PC-3 (cell line): ENCODE data around the gene RAB34. TPM values are rescaled to one million over a fixed set of nuclear protein-coding genes. Genes with fewer than 3 reads are reported as not detected.

Source experiments
- ATAC-seq: fragments of 200-7000 bp; cut with Tn5 transposase; 2 replicates; pipeline ENCODE4 v1.9.1; 2020; ENCODE audit warnings: mild to moderate bottlenecking, moderate library complexity
- BruUV-seq: library from RNA; stranded (reverse); fragments of 400-500 nt; replicated peaks from 2 replicates; lab custom pipeline; 2021; lab: Mats Ljungman, UMichigan
- CTCF ChIA-PET: fragments of 300-600 bp; sonication (Branson Sonifier 250); formaldehyde crosslinking; loops from one replicate; lab custom pipeline; 2022; ENCODE audit warnings: antibody characterized with exemption; lab: Charles Lee
- POLR2A ChIA-PET: fragments of 300-600 bp; sonication (Branson Sonifier 250); formaldehyde crosslinking; loops from one replicate; lab custom pipeline; 2022; ENCODE audit warnings: antibody characterized with exemption; ENCODE audit not compliant: unreplicated experiment; lab: Charles Lee
- DNase-seq: peaks from one replicate; pipeline ENCODE4 v3.0.0-alpha.2; 2015
- H2AFZ ChIP-seq: fragments of 300-600 bp; sonication (generic); 2 replicates; pipeline ENCODE4 v1.6.0; 2016; ENCODE audit warnings: antibody characterized with exemption, low read length
- H3F3A ChIP-seq: fragments of 300-600 bp; sonication (generic); one replicate; pipeline ENCODE4 v1.6.0; 2017; ENCODE audit warnings: antibody characterized with exemption, low read length, control low read depth, mild to moderate bottlenecking; ENCODE audit not compliant: unreplicated experiment
- H3K27ac ChIP-seq: fragments of 300-600 bp; sonication (generic); 2 replicates; pipeline ENCODE4 v1.5.1; 2016; ENCODE audit warnings: mild to moderate bottlenecking, low read length
- H3K27me3 ChIP-seq: fragments of 300-600 bp; sonication (generic); 2 replicates; pipeline ENCODE4 v1.6.1; 2016; ENCODE audit warnings: low read length, mixed read lengths
- H3K36me3 ChIP-seq: fragments of 300-600 bp; sonication (generic); 2 replicates; pipeline ENCODE4 v1.6.1; 2016; ENCODE audit warnings: low read depth, mixed run types, low read length, mixed read lengths
- H3K4me1 ChIP-seq: fragments of 300-600 bp; sonication (generic); 2 replicates; pipeline ENCODE4 v1.5.1; 2016; ENCODE audit warnings: low read length; ENCODE audit not compliant: insufficient read depth
- H3K4me2 ChIP-seq: fragments of 300-600 bp; sonication (generic); 2 replicates; pipeline ENCODE4 v1.6.0; 2016; ENCODE audit warnings: low read length
- H3K4me3 ChIP-seq: fragments of 300-600 bp; sonication (generic); 2 replicates; pipeline ENCODE4 v1.5.1; 2016; ENCODE audit warnings: mild to moderate bottlenecking, low read length, mixed read lengths
- H3K79me2 ChIP-seq: fragments of 300-600 bp; sonication (generic); 2 replicates; pipeline ENCODE4 v1.6.1; 2017; ENCODE audit warnings: low read length, mixed read lengths
- H3K9ac ChIP-seq: fragments of 300-600 bp; sonication (generic); 2 replicates; pipeline ENCODE4 v1.6.0; 2016; ENCODE audit warnings: mild to moderate bottlenecking, low read length
- H3K9me2 ChIP-seq: fragments of 300-600 bp; sonication (generic); replicated peaks from 2 replicates; pipeline ENCODE4 v1.6.1; 2016; ENCODE audit warnings: mixed run types, low read length, mixed read lengths
- H3K9me3 ChIP-seq: fragments of 300-600 bp; sonication (generic); 2 replicates; pipeline ENCODE4 v1.6.1; 2016; ENCODE audit warnings: low read length, mixed read lengths
- H4K20me1 ChIP-seq: fragments of 300-600 bp; sonication (generic); 2 replicates; pipeline ENCODE4 v1.6.1; 2016; ENCODE audit warnings: low read length, mixed read lengths
- EZH2 ChIP-seq: fragments of 300-600 bp; sonication (generic); IDR thresholded peaks from one replicate; pipeline ENCODE4 v1.6.1; 2017; ENCODE audit warnings: antibody characterized with exemption, mild to moderate bottlenecking, low read length; ENCODE audit not compliant: unreplicated experiment
- EZH2phosphoT487 ChIP-seq: fragments of 300-600 bp; sonication (generic); IDR thresholded peaks from 2 replicates; pipeline ENCODE4 v1.6.1; 2018; ENCODE audit warnings: mild to moderate bottlenecking, antibody characterized with exemption, low read length, borderline replicate concordance
- intact Hi-C: fragments of 100-400 bp; cut with micrococcal nuclease; formaldehyde crosslinking; loops from 2 replicates; pipeline ENCODE4 v1.9.0; 2023
- total RNA-seq: library from RNA; depleted of rRNA; stranded (reverse); fragments of >200 nt; gene quantifications from 2 replicates; pipeline ENCODE4 v1.2.3, GENCODE V29; 2014
- TF ChIP-seq, protein P1 (sequence below): fragments of 300-600 bp; sonication (generic); conservative IDR thresholded peaks from 2 replicates; pipeline ENCODE4 v1.5.1; 2017; ENCODE audit warnings: antibody characterized with exemption, low read depth, mild to moderate bottlenecking, low read length

The RAB34 gene
- total RNA-seq, 1 experiment from 2014 or later = 211 TPM

DNA sequence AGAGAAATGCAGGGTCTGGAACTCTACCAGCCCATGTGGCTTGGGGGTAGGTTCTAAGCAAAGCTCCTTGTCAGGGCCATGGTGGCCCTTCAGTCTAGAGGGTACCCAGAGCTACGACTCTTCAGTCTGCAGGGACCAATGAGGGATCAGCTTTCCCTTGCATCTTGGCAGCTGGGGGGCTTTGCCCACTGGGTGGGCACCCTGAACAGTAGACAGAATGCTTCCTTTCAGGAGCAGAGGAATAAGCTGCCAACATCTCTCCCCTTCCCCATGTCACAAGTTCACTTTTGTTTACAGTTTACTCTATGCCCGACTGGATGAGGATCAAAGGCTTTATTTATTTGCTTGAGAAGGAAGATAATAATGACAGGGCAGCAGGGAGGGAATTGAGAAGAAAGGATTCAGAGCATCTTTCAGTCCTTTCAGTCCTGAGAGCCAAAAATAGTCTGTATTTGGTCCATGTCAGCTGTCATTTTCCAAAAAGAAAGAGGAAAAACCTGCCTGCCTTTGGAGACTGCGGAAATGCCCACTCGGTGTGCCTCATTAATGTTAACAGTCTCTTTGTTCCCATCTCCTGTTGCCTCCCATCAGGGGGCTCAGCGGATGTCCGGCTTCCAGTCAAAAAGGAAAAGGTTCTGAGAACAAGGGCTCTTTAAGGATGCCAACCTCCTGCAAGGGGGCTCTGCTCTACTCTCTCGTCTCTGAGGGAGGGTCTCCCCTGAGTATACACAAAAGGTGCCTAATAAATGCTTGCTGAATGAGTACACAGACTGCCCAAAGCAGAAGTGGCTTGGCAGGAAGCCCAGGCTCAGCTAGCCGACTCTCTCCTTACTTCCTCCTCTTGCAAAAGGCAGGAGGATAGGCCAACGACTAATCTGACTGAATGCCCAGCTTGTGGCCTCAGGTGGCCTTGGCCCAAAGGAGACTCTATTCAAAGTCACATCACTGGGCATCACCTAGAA, 43.2 kb upstream of the RAB34 start:
- Histone ChIP-seq H3K4me2 (no peak overlapping the region), H4K20me1 (no peaks in the 10 kb centered on the region), H2AFZ (no peak overlapping the region), H3F3A (no peaks in the 10 kb centered on the region), H3K36me3 (peaks cover 10% of the 10 kb centered on the region), H3K9ac (no peak overlapping the region), H3K27ac (no peak overlapping the region), H3K9me3 (no peaks in the 10 kb centered on the region), H3K4me1 (peaks cover 14% of the 10 kb centered on the region), H3K4me3 (no peak overlapping the region), H3K9me2 (no peaks in the 10 kb centered on the region), H3K79me2 (peaks cover 6% of the 10 kb centered on the region; the same call in 1 of the 2 replicates), H3K27me3 (no peaks in the 10 kb centered on the region)
- ChIA-PET POLR2A (no interaction called here), CTCF (no interaction called here)
- TF ChIP-seq EZH2 (no peak), EZH2phosphoT487 (no peak)
- TF ChIP-seq, protein P1, sequence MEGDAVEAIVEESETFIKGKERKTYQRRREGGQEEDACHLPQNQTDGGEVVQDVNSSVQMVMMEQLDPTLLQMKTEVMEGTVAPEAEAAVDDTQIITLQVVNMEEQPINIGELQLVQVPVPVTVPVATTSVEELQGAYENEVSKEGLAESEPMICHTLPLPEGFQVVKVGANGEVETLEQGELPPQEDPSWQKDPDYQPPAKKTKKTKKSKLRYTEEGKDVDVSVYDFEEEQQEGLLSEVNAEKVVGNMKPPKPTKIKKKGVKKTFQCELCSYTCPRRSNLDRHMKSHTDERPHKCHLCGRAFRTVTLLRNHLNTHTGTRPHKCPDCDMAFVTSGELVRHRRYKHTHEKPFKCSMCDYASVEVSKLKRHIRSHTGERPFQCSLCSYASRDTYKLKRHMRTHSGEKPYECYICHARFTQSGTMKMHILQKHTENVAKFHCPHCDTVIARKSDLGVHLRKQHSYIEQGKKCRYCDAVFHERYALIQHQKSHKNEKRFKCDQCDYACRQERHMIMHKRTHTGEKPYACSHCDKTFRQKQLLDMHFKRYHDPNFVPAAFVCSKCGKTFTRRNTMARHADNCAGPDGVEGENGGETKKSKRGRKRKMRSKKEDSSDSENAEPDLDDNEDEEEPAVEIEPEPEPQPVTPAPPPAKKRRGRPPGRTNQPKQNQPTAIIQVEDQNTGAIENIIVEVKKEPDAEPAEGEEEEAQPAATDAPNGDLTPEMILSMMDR = no peak
- no TSS peak for BruUV-seq
- ATAC-seq = peak; percentile 79
- DNase-seq = peak; percentile 63
- intact Hi-C loops = loop anchor here (5.0 kb wide), 1 partner anchor 46 kb away; no protein-coding TSS in a partner anchor

GRCh38 chr17:28759256-28759865, 41.7 kb upstream of the RAB34 start:
- TF ChIP-seq EZH2 (no peak), EZH2phosphoT487 (no peak)
- TF ChIP-seq, protein P1 = no peak
- BruUV-seq = no TSS peak
- Histone ChIP-seq H3K79me2 (peaks cover 6% of the 10 kb centered on the region; the same call in 1 of the 2 replicates), H3K36me3 (peaks cover 10% of the 10 kb centered on the region), H3F3A (no peaks in the 10 kb centered on the region), H3K27ac (no peak overlapping the region), H3K9me3 (no peaks in the 10 kb centered on the region), H3K4me1 (peaks cover 14% of the 10 kb centered on the region), H3K27me3 (no peaks in the 10 kb centered on the region), H4K20me1 (no peaks in the 10 kb centered on the region), H2AFZ (no peak overlapping the region), H3K9ac (no peak overlapping the region), H3K4me2 (no peak overlapping the region), H3K9me2 (no peaks in the 10 kb centered on the region), H3K4me3 (no peak overlapping the region)
- POLR2A ChIA-PET = no interaction called here
- DNase-seq (no peak), ATAC-seq (no peak)
- CTCF ChIA-PET = interaction anchor here (0.6 kb wide), 1 partner anchor 94 kb away, joined by 4 read pairs; no protein-coding TSS in a partner anchor
- intact Hi-C loops = no loop called here
